ENCODE data around the gene TEPSIN. TPM values are rescaled to one million over a fixed set of nuclear protein-coding genes. Genes with fewer than 3 reads are reported as not detected.
A peak's percentile ranks its signal among the peaks of the same experiment; 100 is the strongest.

The TEPSIN gene
- total RNA-seq, 4 donors from 2014 or later: 43.0 to 94.5 (median 55.3) TPM

DNA sequence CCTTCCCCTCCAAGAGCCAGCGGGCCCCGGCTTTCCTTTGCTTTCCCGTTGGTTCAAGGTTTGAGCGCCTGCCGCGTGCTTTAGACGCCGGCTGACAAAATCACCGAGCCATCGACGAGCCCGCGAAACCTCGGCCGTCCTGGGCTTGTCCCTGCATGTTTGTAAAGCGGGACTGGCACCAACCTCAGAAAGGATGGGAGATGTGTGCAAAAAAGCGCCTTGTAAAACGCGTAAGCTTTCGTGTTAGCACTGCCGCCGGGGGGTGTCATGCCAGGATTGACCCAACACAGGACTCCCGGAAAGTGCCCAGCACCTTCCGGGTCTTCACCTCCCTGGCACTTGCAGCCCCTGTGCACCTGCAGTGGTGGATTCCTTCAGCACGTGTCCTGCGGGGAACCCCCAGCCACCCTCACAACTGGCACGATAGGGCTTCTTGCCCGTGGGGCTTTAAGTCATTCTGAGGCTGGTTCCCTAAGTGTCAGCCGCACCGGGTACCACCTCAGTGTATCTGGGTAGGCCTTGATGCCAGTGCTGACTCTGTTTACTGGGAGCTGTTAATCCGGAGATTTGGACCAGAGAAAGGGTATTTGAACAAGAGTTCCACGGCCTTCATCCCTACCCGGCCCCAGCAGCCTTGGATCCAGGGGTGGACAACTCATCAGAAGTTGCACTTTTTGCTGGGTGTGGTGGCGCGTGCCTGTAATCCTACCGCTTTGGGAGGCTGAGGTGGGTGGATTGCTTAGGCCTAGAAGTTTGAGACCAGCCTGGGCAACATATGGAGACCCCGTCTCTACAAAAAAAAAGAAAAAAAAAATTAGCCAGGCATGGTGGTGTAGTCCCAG lies 1.1 kb upstream of the TEPSIN start:
- no peaks in the 10 kb centered on the region for H3K27me3 ChIP-seq
- H3K9me3 ChIP-seq: no peaks in the 10 kb centered on the region
- H3K4me3 ChIP-seq: peak overlapping the region; percentile 90
- H3K27ac ChIP-seq: peak overlapping the region; percentile 82
- TF ChIP-seq POLR2AphosphoS5 (IDR thresholded peaks at IDR 0.05) (no peak), POLR2A (IDR thresholded peaks at IDR 0.05) (no peak), EP300 (IDR thresholded peaks at IDR 0.05) (no peak)
- TF ChIP-seq, protein P1, sequence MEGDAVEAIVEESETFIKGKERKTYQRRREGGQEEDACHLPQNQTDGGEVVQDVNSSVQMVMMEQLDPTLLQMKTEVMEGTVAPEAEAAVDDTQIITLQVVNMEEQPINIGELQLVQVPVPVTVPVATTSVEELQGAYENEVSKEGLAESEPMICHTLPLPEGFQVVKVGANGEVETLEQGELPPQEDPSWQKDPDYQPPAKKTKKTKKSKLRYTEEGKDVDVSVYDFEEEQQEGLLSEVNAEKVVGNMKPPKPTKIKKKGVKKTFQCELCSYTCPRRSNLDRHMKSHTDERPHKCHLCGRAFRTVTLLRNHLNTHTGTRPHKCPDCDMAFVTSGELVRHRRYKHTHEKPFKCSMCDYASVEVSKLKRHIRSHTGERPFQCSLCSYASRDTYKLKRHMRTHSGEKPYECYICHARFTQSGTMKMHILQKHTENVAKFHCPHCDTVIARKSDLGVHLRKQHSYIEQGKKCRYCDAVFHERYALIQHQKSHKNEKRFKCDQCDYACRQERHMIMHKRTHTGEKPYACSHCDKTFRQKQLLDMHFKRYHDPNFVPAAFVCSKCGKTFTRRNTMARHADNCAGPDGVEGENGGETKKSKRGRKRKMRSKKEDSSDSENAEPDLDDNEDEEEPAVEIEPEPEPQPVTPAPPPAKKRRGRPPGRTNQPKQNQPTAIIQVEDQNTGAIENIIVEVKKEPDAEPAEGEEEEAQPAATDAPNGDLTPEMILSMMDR (IDR thresholded peaks at IDR 0.05): no peak
- peaks cover 7% of the 10 kb centered on the region for H3K36me3 ChIP-seq
- peaks cover 45% of the 10 kb centered on the region for H3K4me1 ChIP-seq
- no peak for DNase-seq (ENCODE audit: low spot score in 2 of 2)
- 24% methylated on average over 22 of the region's 37 CpGs for WGBS

DNA sequence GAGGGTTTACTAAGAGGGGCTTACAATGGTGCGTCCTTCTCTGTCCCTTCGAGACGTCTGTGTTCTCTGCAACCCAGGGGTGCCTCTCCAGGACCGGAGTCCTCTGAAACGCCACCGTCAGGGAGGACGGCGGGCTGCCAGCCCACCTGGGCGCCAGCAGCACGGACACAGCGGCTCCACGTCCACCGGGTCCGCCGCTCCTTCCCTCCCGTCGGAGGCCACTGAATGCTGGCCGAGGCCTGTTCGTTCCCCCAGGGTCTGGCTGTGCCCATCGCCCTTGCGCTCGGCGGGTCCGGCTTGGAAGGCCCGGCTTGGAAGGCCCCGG lies 403 bp downstream of the TEPSIN start:
- H3K27me3 ChIP-seq: no peaks in the 10 kb centered on the region
- no peaks in the 10 kb centered on the region for H3K9me3 ChIP-seq
- DNase-seq (ENCODE audit: low spot score in 2 of 2): no peak
- H3K27ac ChIP-seq: peak overlapping the region; percentile 59
- H3K36me3 ChIP-seq: peaks cover 14% of the 10 kb centered on the region
- peaks cover 45% of the 10 kb centered on the region for H3K4me1 ChIP-seq
- 3% methylated on average over 6 of the region's 26 CpGs for WGBS
- TF ChIP-seq EP300 (IDR thresholded peaks at IDR 0.05) (no peak), POLR2AphosphoS5 (IDR thresholded peaks at IDR 0.05) (no peak), POLR2A (IDR thresholded peaks at IDR 0.05) (no peak)
- TF ChIP-seq, protein P1 (IDR thresholded peaks at IDR 0.05): no peak
- H3K4me3 ChIP-seq: peak overlapping the region; percentile 90

DNA sequence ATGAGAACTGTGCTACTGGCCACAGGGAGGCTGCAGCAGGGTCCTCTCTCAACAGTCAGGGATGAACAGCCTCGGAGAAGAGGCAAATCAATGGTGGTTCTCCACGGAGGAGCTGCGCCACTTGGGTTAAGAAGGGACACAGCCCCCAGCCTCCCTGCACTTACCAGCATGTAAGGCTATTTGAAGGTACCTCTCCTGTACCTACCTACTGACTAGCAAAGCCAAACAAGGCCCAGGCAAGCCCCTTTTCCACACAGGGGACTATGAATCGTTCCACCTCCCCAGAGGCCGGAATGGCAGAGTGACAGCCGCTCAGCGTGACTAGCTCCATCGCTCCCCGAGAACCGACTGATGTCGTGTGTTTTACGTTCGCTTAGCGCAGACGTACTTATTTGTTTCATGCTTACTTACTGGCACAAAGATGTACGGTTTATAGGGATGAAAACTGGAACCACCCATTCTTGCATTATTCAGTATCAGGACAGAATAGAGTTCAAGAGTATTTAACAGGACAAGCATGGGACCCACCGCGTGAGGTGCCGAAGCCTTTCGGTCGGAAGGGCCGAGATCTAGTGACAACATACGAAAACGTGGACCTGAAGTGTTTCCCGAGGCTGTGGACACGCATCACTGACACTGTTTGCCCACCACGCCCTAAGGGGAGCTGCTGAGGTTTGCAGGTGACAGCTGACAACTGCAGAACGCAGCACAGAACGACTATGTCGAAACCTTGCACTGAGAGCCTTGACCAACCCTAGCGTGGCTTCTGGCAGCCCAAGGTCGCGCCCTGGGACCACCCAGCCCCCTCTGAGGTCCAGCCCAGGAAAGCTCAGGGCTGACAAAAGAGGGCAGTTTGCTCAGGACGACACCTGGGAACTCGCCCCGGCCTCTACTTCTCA lies 1.0 kb downstream of the TEPSIN start:
- TF ChIP-seq POLR2AphosphoS5 (IDR thresholded peaks at IDR 0.05): no peak
- TF ChIP-seq, protein P1 (IDR thresholded peaks at IDR 0.05): no peak
- no peak for TF ChIP-seq POLR2A (IDR thresholded peaks at IDR 0.05)
- TF ChIP-seq EP300 (IDR thresholded peaks at IDR 0.05): no peak
- H3K27ac ChIP-seq: no peak overlapping the region
- no peak for DNase-seq (ENCODE audit: low spot score in 2 of 2)
- peak overlapping the region; percentile 90 for H3K4me3 ChIP-seq
- no peaks in the 10 kb centered on the region for H3K27me3 ChIP-seq
- H3K4me1 ChIP-seq: peaks cover 45% of the 10 kb centered on the region
- H3K9me3 ChIP-seq: no peaks in the 10 kb centered on the region
- peaks cover 18% of the 10 kb centered on the region for H3K36me3 ChIP-seq
- 43% methylated on average over 32 of the region's 36 CpGs for WGBS

DNA sequence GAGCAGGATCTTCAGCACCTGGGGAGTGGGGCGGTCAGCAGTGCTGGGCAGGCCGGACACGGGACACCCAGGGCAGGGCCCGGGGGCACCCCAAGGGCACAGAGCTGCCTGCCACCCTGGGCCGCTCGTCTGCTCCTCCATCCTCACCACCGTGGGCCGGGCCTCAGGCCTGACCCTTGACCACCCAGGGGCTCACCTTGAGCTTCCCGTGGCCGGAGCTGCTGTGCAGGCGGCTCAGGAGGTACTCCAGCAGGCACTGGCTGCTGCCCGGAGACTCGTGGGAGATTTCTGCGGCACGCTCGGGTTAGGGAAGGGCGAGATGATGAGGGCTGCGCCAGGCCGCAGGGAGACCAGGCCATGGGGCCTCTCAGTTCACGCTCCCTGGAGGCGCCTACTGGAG lies 2.1 kb downstream of the TEPSIN start:
- no peak for DNase-seq (ENCODE audit: low spot score in 2 of 2)
- Histone ChIP-seq H3K9me3 (no peaks in the 10 kb centered on the region), H3K36me3 (peaks cover 28% of the 10 kb centered on the region), H3K4me3 (no peak overlapping the region), H3K4me1 (peaks cover 44% of the 10 kb centered on the region), H3K27me3 (no peaks in the 10 kb centered on the region), H3K27ac (no peak overlapping the region)
- WGBS: 84% methylated on average over 19 of the region's 21 CpGs
- TF ChIP-seq POLR2A (IDR thresholded peaks at IDR 0.05) (no peak), EP300 (IDR thresholded peaks at IDR 0.05) (no peak), POLR2AphosphoS5 (IDR thresholded peaks at IDR 0.05) (no peak)
- TF ChIP-seq, protein P1 (IDR thresholded peaks at IDR 0.05): no peak
